Retinal pigment epithelial cell (primary cell): ENCODE results near the gene CIC.

ENCODE experiments used
- DNase-seq: peaks from one replicate; pipeline ENCODE4 v3.0.0-alpha.2; 2010; ENCODE audit warnings: low read depth
- H3K4me3 ChIP-seq: 2 replicates; pipeline ENCODE4 v1.5.1; 2011; ENCODE audit warnings: mild to moderate bottlenecking, low read length, control low read depth, moderate library complexity
- TF ChIP-seq, protein P1 (sequence below): conservative IDR thresholded peaks from 2 replicates; pipeline ENCODE4 v1.5.1; 2011; ENCODE audit warnings: low read depth, low read length, control low read depth, inconsistent platforms

Gene CIC

DNA sequence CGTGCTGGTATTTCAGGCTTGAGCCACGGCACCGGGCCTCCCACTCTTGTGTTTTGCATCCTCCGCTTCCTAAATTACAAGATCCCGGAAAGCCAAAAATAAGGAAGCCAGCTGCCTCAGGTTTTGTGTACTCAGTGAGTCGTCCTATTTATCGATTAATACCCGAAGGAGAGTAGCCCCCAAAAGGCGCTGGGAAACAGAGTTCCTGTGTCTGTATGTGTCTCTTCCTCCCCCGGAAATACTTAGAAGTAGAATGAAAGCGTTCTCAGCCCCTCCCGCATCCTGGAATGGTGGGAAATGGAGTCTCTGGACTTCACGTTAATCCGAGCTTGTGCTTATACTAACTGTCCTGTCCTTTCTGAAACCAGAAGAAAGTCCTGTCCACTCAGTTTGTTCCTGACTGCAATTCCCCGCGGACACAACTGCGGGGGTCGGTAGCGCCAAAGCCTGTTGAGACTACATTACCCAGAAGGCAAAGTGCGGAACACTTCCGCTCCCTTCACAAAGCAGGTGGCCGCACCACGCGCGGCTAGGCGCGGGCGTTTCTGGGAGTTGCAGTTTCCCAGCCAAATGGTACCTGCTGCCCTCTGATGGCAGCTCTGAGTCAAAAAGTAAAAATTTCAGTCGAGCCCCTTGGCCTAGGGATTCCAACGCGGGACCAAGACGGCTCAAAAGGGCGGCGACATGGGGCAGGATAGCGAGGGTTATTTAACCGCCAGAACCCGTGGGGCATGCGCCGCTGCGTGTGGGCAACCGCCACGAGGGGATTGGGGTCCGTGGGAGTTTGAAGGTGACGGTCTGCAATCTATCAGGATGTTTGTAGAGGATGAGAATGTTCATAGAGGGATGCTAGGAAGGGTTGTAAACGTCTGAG is 24.5 kb upstream of the CIC start:
- TF ChIP-seq, protein P1, sequence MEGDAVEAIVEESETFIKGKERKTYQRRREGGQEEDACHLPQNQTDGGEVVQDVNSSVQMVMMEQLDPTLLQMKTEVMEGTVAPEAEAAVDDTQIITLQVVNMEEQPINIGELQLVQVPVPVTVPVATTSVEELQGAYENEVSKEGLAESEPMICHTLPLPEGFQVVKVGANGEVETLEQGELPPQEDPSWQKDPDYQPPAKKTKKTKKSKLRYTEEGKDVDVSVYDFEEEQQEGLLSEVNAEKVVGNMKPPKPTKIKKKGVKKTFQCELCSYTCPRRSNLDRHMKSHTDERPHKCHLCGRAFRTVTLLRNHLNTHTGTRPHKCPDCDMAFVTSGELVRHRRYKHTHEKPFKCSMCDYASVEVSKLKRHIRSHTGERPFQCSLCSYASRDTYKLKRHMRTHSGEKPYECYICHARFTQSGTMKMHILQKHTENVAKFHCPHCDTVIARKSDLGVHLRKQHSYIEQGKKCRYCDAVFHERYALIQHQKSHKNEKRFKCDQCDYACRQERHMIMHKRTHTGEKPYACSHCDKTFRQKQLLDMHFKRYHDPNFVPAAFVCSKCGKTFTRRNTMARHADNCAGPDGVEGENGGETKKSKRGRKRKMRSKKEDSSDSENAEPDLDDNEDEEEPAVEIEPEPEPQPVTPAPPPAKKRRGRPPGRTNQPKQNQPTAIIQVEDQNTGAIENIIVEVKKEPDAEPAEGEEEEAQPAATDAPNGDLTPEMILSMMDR, result peak; percentile 66
- peak; percentile 82 for DNase-seq
- peak overlapping the region; percentile 80 for H3K4me3 ChIP-seq

DNA sequence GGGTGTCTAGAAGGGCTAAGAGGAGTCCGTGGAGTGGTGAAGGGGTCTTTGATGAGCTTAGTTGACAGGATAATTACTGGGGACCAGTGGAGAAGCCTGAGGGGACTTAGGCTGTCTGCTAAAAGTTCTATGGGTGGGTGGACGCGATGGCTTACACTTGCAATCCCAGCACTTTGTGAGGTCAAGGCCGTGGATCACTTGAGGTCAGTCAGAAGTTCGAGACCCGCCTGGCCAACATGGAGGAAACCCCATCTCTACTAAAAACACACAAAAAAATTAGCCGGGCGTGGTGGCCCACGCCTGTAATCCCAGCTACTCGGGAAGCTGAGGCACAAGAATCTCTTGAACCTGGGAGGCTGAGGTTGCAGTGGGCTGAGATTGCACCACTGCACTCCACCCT is 23.8 kb upstream of the CIC start:
- no peak for DNase-seq
- TF ChIP-seq, protein P1, result no peak
- no peak overlapping the region for H3K4me3 ChIP-seq

DNA sequence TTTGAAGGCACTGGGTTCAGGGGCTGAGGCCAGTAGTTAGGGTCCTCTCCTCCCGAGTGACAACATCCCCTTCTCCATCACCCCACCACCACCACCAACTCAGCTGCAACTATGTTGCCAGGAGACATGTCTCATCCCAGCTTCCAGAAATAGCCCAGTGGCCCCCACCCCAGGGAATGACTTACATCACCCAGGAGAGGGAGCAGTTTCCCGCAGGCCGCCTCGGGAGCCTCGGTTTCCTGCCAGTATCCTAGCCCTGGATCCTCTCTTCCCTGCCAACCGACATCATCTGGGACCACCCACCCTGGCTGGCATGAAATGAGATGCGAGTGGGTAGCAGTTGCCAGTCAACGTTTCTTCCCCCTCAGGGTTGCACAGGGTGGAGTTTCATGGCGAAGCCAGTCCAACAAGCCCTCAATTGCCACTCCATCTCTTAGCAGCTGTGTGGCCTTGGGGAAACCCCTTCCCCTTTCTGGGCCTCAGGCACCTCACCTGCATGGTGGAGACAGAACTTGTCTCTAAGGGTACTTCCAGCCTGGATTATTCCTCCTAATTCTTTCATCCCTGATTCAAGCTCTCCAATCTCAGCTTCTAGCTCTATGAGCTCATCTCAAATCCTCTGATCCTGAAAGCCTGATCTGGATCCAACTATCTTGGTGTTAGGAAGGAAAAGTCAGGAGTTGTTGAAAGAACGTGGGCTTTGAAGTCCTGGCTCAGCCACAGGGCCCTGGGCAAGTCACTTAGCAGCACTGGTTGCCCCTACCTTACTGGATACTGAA is 22.7 kb upstream of the CIC start:
- TF ChIP-seq, protein P1, result peak; percentile 74

DNA sequence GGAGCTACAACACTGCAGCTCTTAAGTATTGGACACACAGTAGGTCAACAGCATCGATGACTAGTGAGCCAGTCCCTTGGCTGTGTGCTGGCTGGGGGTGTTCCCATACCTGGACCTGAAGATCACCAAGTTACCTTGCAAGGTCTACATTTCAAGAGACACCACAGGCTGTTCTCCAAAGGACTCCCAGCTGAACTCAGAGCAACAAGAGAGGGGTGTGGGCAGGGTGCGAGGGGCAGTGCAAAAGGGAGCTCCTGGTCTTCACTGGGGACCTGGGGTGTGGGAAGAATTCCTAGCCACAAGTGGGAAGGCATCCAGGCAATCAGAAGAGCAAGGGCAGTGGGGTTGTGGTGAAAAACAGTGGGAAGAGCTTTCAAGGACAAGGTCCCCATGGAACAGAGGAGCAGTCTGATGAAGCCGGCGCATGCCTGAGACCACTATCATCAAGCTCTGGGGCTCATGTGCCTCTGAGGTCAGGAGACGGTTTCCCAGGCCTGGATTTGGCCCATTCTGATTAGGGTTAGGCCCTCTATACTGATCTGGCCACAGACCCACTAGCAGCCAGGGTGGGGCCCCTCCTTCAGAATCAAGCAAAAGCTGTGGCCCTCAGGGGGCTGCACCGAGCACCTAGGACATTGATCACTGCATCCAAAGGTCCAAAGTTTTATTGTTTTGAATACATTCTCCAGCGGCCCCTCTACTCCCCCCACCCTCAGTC is 22.0 kb upstream of the CIC start:
- DNase-seq, result no peak
- TF ChIP-seq, protein P1, result no peak

More for the DNA sequence above, 22.7 kb upstream of the CIC start:
- no peak overlapping the region for H3K4me3 ChIP-seq
- DNase-seq, result no peak

DNA sequence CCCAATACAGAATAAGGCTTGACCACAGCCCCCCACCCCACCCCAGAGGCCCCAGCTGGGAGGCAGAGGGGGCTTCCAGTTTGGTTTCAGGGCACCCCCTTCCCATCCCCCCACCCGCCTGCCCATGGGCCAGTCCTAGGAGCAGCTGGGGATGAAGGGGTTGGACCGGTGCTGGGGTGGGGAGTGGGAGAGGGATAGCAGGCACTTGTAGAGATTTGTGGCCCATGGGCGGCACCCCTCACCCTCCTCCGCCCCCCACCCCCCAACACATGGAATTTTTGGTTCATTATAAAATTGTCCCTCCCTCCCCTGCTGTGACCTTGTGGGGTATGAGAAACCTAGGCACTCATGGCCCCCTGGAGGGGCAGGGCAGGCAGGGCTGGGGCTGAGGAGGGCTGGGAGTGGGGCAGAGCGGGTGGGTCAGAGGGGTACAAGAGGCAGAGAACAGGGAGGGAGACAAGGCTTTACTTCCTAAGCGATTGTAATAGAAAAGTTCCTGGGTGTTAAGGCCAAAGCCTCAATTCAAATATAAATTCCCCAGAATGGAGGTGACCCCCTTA is 21.3 kb upstream of the CIC start:
- TF ChIP-seq, protein P1, result no peak
- no peak overlapping the region for H3K4me3 ChIP-seq
- no peak for DNase-seq

More for the DNA sequence above, 22.0 kb upstream of the CIC start:
- H3K4me3 ChIP-seq, result no peak overlapping the region

DNA sequence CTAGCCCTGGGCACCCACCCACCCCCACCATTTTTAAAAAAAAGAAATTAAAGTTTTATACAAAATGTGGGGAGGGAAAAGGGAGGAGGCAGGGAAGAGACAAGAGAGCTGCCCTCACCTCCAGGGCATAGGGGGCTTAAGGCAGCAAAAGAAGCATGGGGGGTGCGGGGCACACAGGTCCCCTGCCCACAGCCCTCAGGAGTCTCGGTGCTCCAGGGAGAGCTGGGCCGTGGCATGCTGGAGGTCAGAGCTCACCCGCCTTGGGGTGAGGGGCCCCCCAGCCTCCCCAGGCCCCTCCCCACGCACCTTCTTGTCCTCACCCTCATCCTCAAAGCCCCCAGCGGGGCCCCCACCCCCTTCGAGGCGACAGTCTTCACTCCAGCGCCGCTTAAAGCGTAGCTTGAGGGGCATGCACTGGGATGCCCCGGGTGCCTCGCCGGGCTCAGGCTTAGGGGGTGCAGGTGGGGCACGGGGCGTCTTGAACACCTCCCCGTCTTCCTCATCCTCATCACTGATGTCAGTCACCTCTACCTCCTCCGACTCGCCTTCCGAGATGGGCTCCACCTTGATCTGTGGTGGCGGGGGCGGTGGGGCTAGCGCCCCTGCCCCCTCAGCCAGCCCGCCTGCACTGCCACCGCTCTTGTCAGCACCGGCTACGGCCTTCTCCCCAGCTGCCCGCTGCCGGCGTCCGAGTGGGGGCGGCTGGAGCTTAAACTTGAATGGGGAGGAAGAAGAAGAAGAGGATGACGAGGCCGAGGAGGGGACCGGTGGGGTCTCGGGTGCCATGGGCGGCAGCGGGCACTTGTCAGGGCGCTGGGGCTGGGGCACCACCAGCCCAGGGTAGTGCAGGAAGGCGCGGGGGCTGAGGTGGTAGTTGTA is 20.5 kb upstream of the CIC start:
- no peak overlapping the region for H3K4me3 ChIP-seq
- TF ChIP-seq, protein P1, result no peak
- no peak for DNase-seq
